HG03280 (cell line): ENCODE measurements around the gene GPBAR1.
A peak's percentile ranks its signal among the peaks of the same experiment; 100 is the strongest.

Experiments
- ATAC-seq: cut with Tn5 transposase; IDR thresholded peaks from one replicate; pipeline ENCODE4 v1.9.1; 2021; ENCODE audit warnings: mild to moderate bottlenecking, moderate library complexity; ENCODE audit not compliant: unreplicated experiment

GPBAR1 gene

DNA sequence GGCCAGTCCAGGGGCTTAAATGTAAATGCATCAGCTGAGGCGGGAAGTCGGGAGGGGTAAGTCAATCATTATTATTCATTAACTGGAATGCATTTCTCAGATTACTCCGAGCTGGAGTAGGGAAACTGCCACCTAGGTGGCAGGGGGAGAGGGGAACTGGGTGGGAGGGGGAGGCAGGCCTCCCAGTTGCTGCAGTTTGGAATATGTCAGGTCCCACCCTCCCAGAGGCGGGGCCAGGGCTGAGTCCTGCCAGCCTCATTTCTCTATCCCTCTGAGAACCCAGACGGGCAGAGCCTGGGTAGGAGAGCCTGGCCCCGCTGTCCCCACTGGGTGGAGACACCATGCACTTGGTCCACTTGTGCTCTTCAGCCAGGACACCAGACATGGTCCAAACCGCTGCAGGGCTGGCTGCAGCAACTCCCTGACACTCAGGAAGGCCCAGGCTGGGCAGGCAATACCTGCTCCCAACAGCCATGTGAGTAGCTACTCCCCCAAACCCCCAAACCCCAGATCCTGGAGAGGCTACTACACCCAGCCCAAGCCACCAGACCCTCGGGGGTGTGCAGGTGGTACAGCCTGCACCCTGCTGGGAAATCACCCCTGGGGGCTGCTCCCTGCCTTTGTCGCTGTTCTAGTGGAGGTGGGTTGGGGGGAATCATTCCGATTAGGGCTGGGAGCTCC is at the start of gene GPBAR1:
Gene GPBAR1 (plus strand): TSS at position 274 of the 681 bp plus-strand sequence. CDS start 1,710 bp downstream, outside the sequence.
- ATAC-seq: no peak

GRCh38 chr2:218214116-218214515 is 46.7 kb upstream of the GPBAR1 start:
- ATAC-seq: no peak

DNA sequence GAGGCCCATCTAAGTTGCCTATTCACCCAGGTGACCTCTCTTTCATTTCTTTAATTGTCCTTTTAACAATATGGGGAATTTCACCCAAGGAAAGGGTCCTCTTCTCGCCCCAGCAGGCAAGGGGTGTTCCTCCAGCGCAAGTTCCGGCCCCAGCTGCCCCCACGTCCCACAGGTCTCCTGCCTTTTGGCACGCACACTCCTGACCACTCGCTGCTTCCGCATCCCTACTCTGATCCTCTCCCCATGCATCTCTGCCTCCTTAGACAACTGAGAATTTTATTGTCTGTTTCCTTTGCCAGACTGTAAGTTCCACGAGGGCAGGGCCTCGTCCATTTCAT is 44.5 kb upstream of the GPBAR1 start:
- ATAC-seq: no peak

- ATAC-seq: peak; percentile 72
Measured at GRCh38 chr2:218216674-218217359, 44.0 kb upstream of the GPBAR1 start, which contains the start of gene ARPC2. TSS of gene ARPC2 (plus strand) at chr2:218217189. CDS start at chr2:218217471, 282 bp downstream.

DNA sequence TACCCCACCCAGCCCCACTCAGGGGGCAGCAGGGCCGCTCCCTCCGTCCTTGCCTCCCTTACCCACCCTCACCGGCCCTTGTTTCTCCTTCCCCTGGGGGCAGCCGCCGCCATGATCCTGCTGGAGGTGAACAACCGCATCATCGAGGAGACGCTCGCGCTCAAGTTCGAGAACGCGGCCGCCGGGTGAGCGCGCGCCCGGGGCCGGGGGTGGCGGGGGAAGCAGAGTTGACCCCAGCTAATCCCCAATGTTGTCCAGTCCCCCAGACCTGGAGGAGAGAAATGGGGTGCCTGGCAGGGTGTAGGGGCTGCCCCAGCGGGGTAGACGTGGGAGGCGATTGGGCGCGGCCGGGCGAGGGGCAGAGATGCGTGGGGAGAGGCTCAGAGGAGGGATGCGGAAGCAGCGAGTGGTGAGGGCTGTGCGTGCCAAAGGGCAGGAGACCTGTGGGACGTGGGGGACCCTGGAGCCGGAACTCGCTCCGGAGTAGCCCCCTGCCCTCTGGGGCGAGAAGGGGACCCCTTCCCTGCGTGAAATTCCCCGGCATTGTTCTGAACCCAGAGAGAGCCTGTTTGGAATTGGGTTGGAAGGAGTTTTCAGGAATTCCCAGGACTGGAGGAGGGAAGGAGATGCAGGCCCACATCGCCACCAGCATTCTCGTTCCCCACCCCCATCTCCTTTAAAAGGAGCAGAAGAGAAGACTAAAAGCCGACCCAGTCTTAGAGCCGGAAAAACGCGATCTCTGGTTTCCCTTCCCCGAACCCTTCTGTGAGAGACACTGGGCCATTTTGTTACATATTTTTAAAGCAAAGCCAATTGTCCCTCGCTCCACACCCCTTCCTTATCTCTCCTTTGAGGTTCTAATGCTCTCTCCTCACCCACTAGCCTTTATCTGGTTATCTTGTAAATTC is 43.2 kb upstream of the GPBAR1 start:
- ATAC-seq: peak; percentile 34

DNA sequence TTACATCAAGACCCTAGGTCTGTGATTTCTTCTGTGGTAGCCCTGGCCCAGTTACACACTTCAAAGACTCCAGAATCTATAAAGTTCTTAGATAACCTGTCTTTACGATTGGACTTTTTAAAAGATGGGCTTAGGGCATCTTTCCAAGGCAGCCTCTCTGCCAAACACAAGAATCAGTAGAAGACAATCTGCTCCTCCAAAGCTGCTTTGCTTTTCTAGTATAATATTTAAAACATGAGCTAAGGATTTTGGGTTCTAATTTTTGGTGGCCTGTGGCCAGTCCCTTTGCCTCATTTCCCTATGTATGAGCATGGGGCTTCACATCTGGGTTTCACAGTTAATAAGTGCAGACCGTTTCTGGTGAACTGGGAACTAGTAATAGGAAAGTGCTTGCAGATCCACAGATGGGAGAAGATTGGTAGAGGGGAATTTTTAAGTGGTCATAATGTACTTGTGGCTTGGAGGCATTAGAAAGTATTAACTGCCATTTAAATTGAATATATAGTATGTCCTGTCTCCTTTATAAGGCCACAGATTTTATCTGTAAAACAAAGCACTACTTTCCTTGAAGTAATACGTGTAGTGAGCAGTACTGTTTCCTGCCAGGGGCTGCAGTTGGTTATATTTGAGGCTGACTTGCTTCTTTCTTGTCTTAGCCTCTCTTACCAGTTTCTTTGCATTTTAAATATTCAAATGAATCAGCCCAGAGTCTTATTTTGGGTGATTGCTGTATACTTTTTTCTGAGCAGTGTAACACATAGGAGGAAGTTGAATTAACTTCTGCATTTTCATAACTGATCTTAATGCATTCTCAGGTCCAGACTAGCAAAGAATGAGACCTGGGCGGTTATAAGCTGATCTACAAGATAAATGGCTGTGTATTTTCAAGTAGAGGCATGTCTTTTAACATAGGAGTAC is 42.3 kb upstream of the GPBAR1 start:
- ATAC-seq: peak; percentile 43

- ATAC-seq: no peak
Measured at GRCh38 chr2:218219934-218220333, 40.9 kb upstream of the GPBAR1 start.

GRCh38 chr2:218221000-218221399 is 39.8 kb upstream of the GPBAR1 start:
- ATAC-seq: no peak

- no peak for ATAC-seq
Measured at GRCh38 chr2:218223046-218223445, 37.8 kb upstream of the GPBAR1 start.

DNA sequence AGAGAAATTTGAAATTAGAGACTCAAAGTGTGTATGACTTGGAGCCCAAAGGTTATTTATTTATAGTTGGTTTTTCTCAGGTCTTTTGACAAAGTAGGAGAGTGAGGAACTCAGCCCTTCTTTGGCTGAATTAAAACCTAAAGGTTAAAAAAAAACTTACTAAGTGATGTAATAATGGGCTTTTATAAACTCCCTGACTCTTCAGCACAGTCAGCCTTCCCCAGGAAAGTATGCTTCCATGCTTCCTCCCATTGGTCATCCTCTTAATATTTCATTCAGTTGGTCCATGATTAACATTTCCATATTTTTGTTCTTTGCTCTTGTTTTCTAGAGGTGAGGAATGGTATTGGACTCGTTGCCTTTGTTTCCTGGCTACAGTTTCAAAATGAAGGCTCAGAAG is 36.6 kb upstream of the GPBAR1 start:
- no peak for ATAC-seq

DNA sequence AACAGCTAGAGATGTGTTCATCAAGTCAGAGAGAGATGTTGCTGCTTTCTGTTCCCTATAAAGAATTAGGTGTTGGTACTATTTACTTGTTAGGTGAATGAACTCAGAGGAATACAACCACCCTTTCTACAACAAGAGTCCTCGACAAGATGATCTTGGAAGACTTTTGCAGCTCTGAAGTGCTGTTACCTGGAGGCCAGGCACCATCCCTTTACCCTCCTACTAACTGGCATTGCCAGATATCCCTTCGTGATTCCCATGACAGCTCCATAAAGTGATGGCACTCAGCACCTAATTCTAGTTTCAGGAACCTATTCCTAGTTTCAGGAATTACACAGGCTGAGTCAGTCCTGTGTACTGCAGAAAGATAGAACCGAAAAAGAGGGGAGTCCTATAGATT is 33.9 kb upstream of the GPBAR1 start:
- no peak for ATAC-seq

DNA sequence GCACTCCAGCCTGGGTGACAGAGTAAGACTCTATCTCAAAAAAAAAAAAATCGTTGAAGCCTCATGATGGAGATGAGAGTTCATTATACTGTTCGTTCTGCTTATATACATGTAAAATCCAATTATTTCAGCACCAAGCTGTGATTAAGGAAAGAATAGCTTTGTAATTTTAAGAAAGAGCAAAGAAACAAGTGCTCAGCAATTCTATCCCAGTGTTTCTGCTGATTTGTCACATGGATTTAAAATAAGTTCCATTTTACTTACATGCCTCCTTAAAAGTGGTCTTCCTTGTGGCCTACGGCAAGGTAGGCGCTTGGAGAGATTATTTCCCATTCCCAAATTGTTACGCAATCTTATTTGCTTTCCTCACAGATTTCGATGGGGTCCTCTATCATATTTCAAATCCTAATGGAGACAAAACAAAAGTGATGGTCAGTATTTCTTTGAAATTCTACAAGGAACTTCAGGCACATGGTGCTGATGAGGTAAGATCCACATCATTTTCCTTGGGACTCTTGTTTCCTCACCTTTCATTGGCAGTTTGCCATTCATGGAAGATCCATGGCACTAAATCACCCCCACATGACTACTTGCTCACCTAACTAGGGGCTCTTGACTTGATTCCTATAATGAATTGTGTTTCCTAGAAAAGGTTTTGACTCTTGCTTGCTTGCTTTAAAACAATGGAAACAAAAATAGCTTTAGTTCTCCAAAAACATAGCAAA is 32.3 kb upstream of the GPBAR1 start:
- no peak for ATAC-seq

GRCh38 chr2:218229239-218229638 is 31.6 kb upstream of the GPBAR1 start:
- peak; percentile 83 for ATAC-seq

- no peak for ATAC-seq
Measured at GRCh38 chr2:218229851-218230250, 31.0 kb upstream of the GPBAR1 start.

GRCh38 chr2:218230882-218231281 is 29.9 kb upstream of the GPBAR1 start:
- peak; percentile 40 for ATAC-seq

DNA sequence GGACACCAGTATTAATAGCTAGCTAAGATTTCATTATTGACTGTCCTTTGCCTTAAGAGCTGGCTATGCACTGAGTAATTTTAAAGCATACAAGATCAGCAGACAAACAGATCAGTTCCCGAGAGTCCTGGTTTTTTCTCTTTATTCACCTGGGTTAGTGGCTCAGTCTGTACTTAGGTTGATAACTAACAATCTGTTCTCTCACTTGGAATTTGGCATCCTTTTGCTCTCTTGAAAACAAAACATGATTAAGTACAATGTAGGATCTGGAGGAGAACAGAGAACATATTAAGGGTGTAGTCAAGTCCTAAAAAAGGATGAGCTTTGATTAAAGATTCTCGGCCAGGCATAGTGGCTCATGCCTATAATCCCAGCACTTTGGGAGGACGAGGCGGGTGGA is 27.3 kb upstream of the GPBAR1 start:
- no peak for ATAC-seq

- ATAC-seq: no peak
Measured at GRCh38 chr2:218234521-218234920, 26.3 kb upstream of the GPBAR1 start.

GRCh38 chr2:218235017-218235416 is 25.8 kb upstream of the GPBAR1 start:
- no peak for ATAC-seq

GRCh38 chr2:218236829-218237228 is 24.0 kb upstream of the GPBAR1 start:
- no peak for ATAC-seq

GRCh38 chr2:218238887-218239286 is 21.9 kb upstream of the GPBAR1 start:
- no peak for ATAC-seq
